Prostate gland (tissue), 2 donors: ENCODE data around the gene BTG3.

Experiments
- CTCF ChIP-seq, 4 experiments: fragments of 200-600 bp in 2 of 4; fragments of 450-650 bp in 2 of 4; sonication (generic) in 2 of 4; IDR thresholded peaks; 1 replicate in 3 of 4; 2 replicates in 1 of 4; pipeline ENCODE4 v1.5.1; 2016 to 2019; ENCODE audit warnings: antibody characterized with exemption in 4 of 4, mild to moderate bottlenecking in 2 of 4, moderate library complexity in 2 of 4
- POLR2A ChIP-seq: fragments of 450-650 bp; IDR thresholded peaks from one replicate; pipeline ENCODE4 v1.6.1; 2016; ENCODE audit warnings: antibody characterized with exemption, mild to moderate bottlenecking
- POLR2AphosphoS5 ChIP-seq: sonication (generic); formaldehyde crosslinking; IDR thresholded peaks from one replicate; pipeline ENCODE4 v1.6.1; 2017; ENCODE audit warnings: antibody characterized with exemption

DNA sequence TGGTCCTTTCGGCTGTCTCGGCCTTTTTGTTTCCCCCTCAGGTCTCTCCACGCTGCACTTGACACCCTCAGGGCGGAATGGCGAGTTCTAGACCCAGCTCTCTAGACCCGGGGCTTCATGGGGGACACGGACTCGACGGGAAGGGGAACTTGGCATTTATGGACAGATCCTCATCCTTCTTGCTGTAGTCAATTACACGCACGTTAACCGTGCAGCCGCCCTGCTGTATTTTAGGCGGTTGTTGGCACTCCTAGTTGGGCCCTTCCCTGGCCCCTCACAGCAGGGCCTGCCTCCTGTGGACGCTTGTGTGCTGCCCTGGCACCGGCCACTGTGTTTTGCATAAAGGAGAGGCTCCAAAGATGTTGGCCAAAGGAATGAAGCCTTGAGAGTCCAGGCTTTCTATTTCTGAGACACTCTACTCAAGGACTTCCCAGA, 558 bp upstream of the BTG3 start:
- no peak for TF ChIP-seq CTCF (IDR thresholded peaks at IDR 0.05)
- no peak for TF ChIP-seq POLR2A
- no peak for TF ChIP-seq POLR2AphosphoS5
